OCI-LY3 (cell line): ENCODE measurements around the gene P3R3URF.

Experiments used
- CTCF ChIP-seq: fragments of 200-600, 300-600 bp; sonication (generic); IDR thresholded peaks from 2 replicates; pipeline ENCODE4 v1.5.1; 2014; ENCODE audit warnings: antibody characterized with exemption, low read length, low read depth
- EZH2phosphoT487 ChIP-seq: fragments of 200-600 bp; shearing (Covaris generic); IDR thresholded peaks from 2 replicates; pipeline ENCODE4 v1.6.1; 2018; ENCODE audit warnings: antibody characterized with exemption, mixed run types, low read depth

GRCh38 chr1:46204406-46204742 is 28.1 kb upstream of the P3R3URF start:
- TF ChIP-seq CTCF: no peak
- no peak for TF ChIP-seq EZH2phosphoT487
